ENCODE data around the gene FBN1. TPM values are rescaled to one million over a fixed set of nuclear protein-coding genes. Genes with fewer than 3 reads are reported as not detected.

The FBN1 gene
- total RNA-seq, 1 experiment from 2014 or later = 1.1 TPM

DNA sequence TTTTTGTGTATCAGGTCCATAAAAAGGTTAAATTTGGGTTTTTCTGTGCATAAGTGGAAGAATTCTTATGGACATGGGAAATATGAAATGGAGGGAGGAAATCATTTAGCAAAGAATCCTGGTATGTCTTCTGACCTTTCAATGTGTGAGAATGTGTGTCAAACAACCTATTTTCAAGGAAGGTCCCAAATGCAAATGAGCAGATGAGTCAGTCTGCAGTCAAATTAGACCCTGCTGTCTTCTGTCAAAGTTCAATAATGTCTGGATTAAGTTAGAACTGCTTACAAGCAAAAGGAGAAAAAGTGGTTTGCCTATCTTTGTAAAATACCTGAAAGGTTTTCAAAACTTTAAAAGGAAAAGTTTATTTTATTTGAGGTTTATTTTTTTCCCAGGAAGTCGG lies 15.3 kb downstream of the FBN1 start:
- H3K9me3 Mint-ChIP-seq (ENCODE audit: low read depth, unreplicated experiment) = no peaks in the 10 kb centered on the region
- no TSS peak for BruUV-seq (replicated peaks)
- no peak overlapping the region for H3K4me3 Mint-ChIP-seq (ENCODE audit: low read depth, unreplicated experiment)
- TF ChIP-seq, protein P1, sequence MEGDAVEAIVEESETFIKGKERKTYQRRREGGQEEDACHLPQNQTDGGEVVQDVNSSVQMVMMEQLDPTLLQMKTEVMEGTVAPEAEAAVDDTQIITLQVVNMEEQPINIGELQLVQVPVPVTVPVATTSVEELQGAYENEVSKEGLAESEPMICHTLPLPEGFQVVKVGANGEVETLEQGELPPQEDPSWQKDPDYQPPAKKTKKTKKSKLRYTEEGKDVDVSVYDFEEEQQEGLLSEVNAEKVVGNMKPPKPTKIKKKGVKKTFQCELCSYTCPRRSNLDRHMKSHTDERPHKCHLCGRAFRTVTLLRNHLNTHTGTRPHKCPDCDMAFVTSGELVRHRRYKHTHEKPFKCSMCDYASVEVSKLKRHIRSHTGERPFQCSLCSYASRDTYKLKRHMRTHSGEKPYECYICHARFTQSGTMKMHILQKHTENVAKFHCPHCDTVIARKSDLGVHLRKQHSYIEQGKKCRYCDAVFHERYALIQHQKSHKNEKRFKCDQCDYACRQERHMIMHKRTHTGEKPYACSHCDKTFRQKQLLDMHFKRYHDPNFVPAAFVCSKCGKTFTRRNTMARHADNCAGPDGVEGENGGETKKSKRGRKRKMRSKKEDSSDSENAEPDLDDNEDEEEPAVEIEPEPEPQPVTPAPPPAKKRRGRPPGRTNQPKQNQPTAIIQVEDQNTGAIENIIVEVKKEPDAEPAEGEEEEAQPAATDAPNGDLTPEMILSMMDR (IDR thresholded peaks at IDR 0.05; ENCODE audit: unreplicated experiment) = no peak
- CTCF ChIA-PET = no interaction called here
- H3K27ac Mint-ChIP-seq (ENCODE audit: unreplicated experiment) = no peak overlapping the region
- H3K36me3 Mint-ChIP-seq (ENCODE audit: insufficient read depth, unreplicated experiment) = no peaks in the 10 kb centered on the region
- intact Hi-C loops (cut with micrococcal nuclease; ENCODE audit: unreplicated experiment) = no loop called here
- no peaks in the 10 kb centered on the region for H3K4me1 Mint-ChIP-seq (ENCODE audit: low read depth, unreplicated experiment)
- no peaks in the 10 kb centered on the region for H3K27me3 Mint-ChIP-seq (ENCODE audit: unreplicated experiment)
- no peak for DNase-seq

DNA sequence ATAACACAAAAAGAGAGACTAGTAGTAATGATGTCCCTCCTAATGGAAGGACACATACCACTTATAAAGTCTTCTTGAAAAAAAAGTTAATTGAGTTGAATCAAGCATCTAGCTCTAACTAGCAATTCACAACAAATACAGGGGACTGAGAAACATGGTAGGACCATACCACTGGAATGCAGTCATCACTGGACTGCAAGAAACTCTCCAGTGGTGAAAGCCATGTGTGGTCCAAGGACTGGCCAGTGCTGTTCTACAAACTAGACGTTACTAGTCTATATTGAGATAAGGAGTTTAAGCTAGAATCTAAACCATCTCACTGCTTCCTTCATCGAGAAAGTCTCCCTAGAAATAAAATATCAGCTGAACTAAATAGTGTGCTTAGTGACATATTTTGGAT lies 16.7 kb downstream of the FBN1 start:
- CTCF ChIA-PET = no interaction called here
- no TSS peak for BruUV-seq (replicated peaks)
- Mint-ChIP-seq H3K4me3 (ENCODE audit: low read depth, unreplicated experiment) (no peak overlapping the region), H3K9me3 (ENCODE audit: low read depth, unreplicated experiment) (no peaks in the 10 kb centered on the region), H3K27me3 (ENCODE audit: unreplicated experiment) (no peaks in the 10 kb centered on the region), H3K4me1 (ENCODE audit: low read depth, unreplicated experiment) (no peaks in the 10 kb centered on the region), H3K36me3 (ENCODE audit: insufficient read depth, unreplicated experiment) (no peaks in the 10 kb centered on the region), H3K27ac (ENCODE audit: unreplicated experiment) (no peak overlapping the region)
- TF ChIP-seq, protein P1 (IDR thresholded peaks at IDR 0.05; ENCODE audit: unreplicated experiment) = no peak
- DNase-seq = no peak
- intact Hi-C loops (cut with micrococcal nuclease; ENCODE audit: unreplicated experiment) = loop anchor here (5.0 kb wide), 1 partner anchor 57 kb away; no protein-coding TSS in a partner anchor

DNA sequence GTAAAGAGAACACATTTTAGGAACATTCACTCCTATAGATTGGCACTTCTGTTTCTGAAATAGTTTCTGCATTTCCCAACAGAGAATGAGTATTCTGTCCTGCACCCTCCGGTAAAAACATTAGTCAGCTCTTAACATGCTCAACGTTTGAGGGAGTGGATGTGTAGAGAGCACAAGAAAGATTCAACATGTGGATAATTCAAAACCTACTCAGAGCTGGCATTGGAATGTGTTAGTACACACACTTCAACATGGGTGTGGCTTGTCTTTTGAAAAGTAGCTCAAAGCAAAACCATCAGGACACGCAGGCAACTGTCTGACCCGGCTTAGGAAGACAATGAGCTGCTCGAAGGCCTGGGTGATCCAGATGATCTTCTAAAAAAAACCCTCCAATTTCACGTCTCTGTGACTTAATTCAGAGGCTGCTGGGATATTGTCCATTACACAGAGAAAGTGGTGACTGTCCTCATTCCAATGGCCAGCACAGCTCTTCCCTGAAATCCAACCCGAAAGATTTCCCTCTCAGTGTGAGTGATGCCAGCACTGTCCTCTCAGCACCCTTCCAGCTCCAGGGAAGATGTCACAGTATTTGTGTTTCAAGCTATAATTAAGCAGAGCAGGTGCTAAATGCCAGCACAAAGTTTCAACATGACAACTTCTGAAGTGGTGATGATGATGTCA lies 18.1 kb downstream of the FBN1 start:
- H3K4me1 Mint-ChIP-seq (ENCODE audit: low read depth, unreplicated experiment) = no peaks in the 10 kb centered on the region
- intact Hi-C loops (cut with micrococcal nuclease; ENCODE audit: unreplicated experiment) = loop anchor here (5.0 kb wide), 1 partner anchor 55 kb away; no protein-coding TSS in a partner anchor
- H3K9me3 Mint-ChIP-seq (ENCODE audit: low read depth, unreplicated experiment) = no peaks in the 10 kb centered on the region
- no peaks in the 10 kb centered on the region for H3K36me3 Mint-ChIP-seq (ENCODE audit: insufficient read depth, unreplicated experiment)
- CTCF ChIA-PET = interaction anchor here (0.5 kb wide), 1 partner anchor 11 kb away, joined by 5 read pairs; no protein-coding TSS in a partner anchor
- no peaks in the 10 kb centered on the region for H3K27me3 Mint-ChIP-seq (ENCODE audit: unreplicated experiment)
- no TSS peak for BruUV-seq (replicated peaks)
- DNase-seq = no peak
- TF ChIP-seq, protein P1 (IDR thresholded peaks at IDR 0.05; ENCODE audit: unreplicated experiment) = no peak
- no peak overlapping the region for H3K4me3 Mint-ChIP-seq (ENCODE audit: low read depth, unreplicated experiment)
- H3K27ac Mint-ChIP-seq (ENCODE audit: unreplicated experiment) = no peak overlapping the region

DNA sequence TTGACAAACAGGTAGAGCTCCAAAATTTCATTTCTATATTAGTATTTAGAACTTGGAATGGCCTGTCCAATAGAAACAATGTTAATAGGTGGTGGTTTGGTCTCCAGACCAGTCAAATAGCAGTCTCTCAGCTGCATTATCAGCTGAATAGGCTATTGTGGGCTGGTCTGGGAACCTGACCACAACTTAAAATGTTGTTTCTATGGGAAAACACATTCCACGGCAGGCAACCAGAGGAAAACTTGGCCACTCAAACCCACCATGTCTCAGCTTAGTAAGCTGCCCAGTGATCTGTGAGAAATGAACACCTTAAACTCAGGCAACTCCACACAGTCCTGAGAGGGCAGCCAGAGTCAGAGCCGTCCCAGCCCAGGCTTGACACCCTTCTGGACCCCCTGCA lies 20.4 kb downstream of the FBN1 start:
- no peaks in the 10 kb centered on the region for H3K36me3 Mint-ChIP-seq (ENCODE audit: insufficient read depth, unreplicated experiment)
- no peaks in the 10 kb centered on the region for H3K4me1 Mint-ChIP-seq (ENCODE audit: low read depth, unreplicated experiment)
- H3K9me3 Mint-ChIP-seq (ENCODE audit: low read depth, unreplicated experiment) = no peaks in the 10 kb centered on the region
- no peak overlapping the region for H3K4me3 Mint-ChIP-seq (ENCODE audit: low read depth, unreplicated experiment)
- intact Hi-C loops (cut with micrococcal nuclease; ENCODE audit: unreplicated experiment) = loop anchor here (5.0 kb wide), 1 partner anchor 53 kb away; no protein-coding TSS in a partner anchor
- H3K27me3 Mint-ChIP-seq (ENCODE audit: unreplicated experiment) = no peaks in the 10 kb centered on the region
- TF ChIP-seq, protein P1 (IDR thresholded peaks at IDR 0.05; ENCODE audit: unreplicated experiment) = no peak
- CTCF ChIA-PET = no interaction called here
- DNase-seq = no peak
- H3K27ac Mint-ChIP-seq (ENCODE audit: unreplicated experiment) = no peak overlapping the region
- BruUV-seq (replicated peaks) = no TSS peak
